HepG2 (cell line): ENCODE data around the gene SEC62. TPM values are rescaled to one million over a fixed set of nuclear protein-coding genes. Genes with fewer than 3 reads are reported as not detected.

ENCODE experiments used
- ARID3A ChIP-seq: IDR thresholded peaks from 2 replicates; pipeline ENCODE4 v1.6.1; 2012; ENCODE audit warnings: low read depth, low read length, improper control_type of control experiment
- CC2D1A ChIP-seq: sonication (generic); formaldehyde crosslinking; IDR thresholded peaks from 2 replicates; pipeline ENCODE4 v1.8.1; 2023; ENCODE audit warnings: mild to moderate bottlenecking, missing genetic modification reagents
- CEBPB ChIP-seq: IDR thresholded peaks from 2 replicates; pipeline ENCODE4 v1.6.1; 2011; ENCODE audit warnings: low read depth, low read length, improper control_type of control experiment, borderline replicate concordance
- ELF3 ChIP-seq: IDR thresholded peaks from 2 replicates; pipeline ENCODE4 v1.6.1; 2016; ENCODE audit warnings: missing genetic modification reagents, missing compliant biosample characterization
- ETV5 ChIP-seq: IDR thresholded peaks from 2 replicates; pipeline ENCODE4 v1.6.1; 2018; ENCODE audit warnings: missing biosample characterization, missing genetic modification reagents, inconsistent platforms, borderline replicate concordance
- GPN1 ChIP-seq: sonication (generic); formaldehyde crosslinking; IDR thresholded peaks from 2 replicates; pipeline ENCODE4 v1.5.1; 2020; ENCODE audit warnings: missing genetic modification reagents, borderline replicate concordance
- HOXA3 ChIP-seq: sonication (generic); formaldehyde crosslinking; IDR thresholded peaks from 2 replicates; pipeline ENCODE4 v1.5.0; 2020; ENCODE audit warnings: missing genetic modification reagents
- HOXA5 ChIP-seq: sonication (generic); formaldehyde crosslinking; IDR thresholded peaks from 2 replicates; pipeline ENCODE4 v1.4.0; 2020; ENCODE audit warnings: missing genetic modification reagents
- KLF16 ChIP-seq, 2 experiments: sonication (generic) in 1 of 2; formaldehyde crosslinking in 1 of 2; IDR thresholded peaks; 2 replicates each; pipeline versions ENCODE4 v1.6.1 to v1.8.0; 2016 to 2023; ENCODE audit warnings: missing genetic modification reagents in 2 of 2, missing compliant biosample characterization in 1 of 2
- MXD4 ChIP-seq: IDR thresholded peaks from 2 replicates; pipeline ENCODE4 v1.6.1; 2016; ENCODE audit warnings: mild to moderate bottlenecking, missing biosample characterization, missing genetic modification reagents
- NBN ChIP-seq: fragments of 450-650 bp; conservative IDR thresholded peaks from 2 replicates; pipeline ENCODE4 v1.6.1; 2017
- NR2F6 ChIP-seq, 2 experiments: IDR thresholded peaks; 2 replicates each; pipeline ENCODE4 v1.6.1; 2016; ENCODE audit warnings: antibody characterized with exemption in 1 of 2, mild to moderate bottlenecking in 1 of 2
- PBX2 ChIP-seq: IDR thresholded peaks from 2 replicates; pipeline ENCODE4 v1.6.1; 2016; ENCODE audit warnings: control low read depth
- RAD51 ChIP-seq: fragments of 450-650 bp; IDR thresholded peaks from 2 replicates; pipeline ENCODE4 v1.6.1; 2016; ENCODE audit warnings: borderline replicate concordance
- REPIN1 ChIP-seq: sonication (generic); formaldehyde crosslinking; IDR thresholded peaks from 2 replicates; pipeline ENCODE4 v1.8.0; 2022; ENCODE audit warnings: missing genetic modification reagents, low read depth, mild to moderate bottlenecking, borderline replicate concordance
- SNAPC2 ChIP-seq: sonication (generic); formaldehyde crosslinking; IDR thresholded peaks from 2 replicates; pipeline ENCODE4 v1.8.1; 2022; ENCODE audit warnings: mild to moderate bottlenecking, missing genetic modification reagents
- ZFAT ChIP-seq: sonication (generic); formaldehyde crosslinking; conservative IDR thresholded peaks from 2 replicates; pipeline ENCODE4 v1.8.1; 2023; ENCODE audit warnings: missing genetic modification reagents, inconsistent platforms
- ZFP37 ChIP-seq: sonication (generic); formaldehyde crosslinking; IDR thresholded peaks from 2 replicates; pipeline ENCODE4 v1.4.0; 2020; ENCODE audit warnings: missing genetic modification reagents, borderline replicate concordance
- ZFY ChIP-seq: sonication (generic); formaldehyde crosslinking; IDR thresholded peaks from 2 replicates; pipeline ENCODE4 v1.4.0; 2020; ENCODE audit warnings: missing genetic modification reagents
- ZMAT3 ChIP-seq: sonication (generic); formaldehyde crosslinking; conservative IDR thresholded peaks from 2 replicates; pipeline ENCODE4 v1.7.0; 2021; ENCODE audit warnings: missing genetic modification reagents
- ZNF225 ChIP-seq: sonication (generic); formaldehyde crosslinking; IDR thresholded peaks from 2 replicates; pipeline ENCODE4 v1.4.0; 2020; ENCODE audit warnings: mild to moderate bottlenecking, missing genetic modification reagents
- ZNF256 ChIP-seq: sonication (generic); formaldehyde crosslinking; conservative IDR thresholded peaks from 2 replicates; pipeline ENCODE4 v1.4.0; 2020; ENCODE audit warnings: missing genetic modification reagents
- ZNF549 ChIP-seq: sonication (generic); formaldehyde crosslinking; IDR thresholded peaks from 2 replicates; pipeline ENCODE4 v1.5.0; 2020; ENCODE audit warnings: missing genetic modification reagents
- ZNF839 ChIP-seq: sonication (generic); formaldehyde crosslinking; IDR thresholded peaks from 2 replicates; pipeline ENCODE4 v1.4.0; 2020; ENCODE audit warnings: missing genetic modification reagents, mild to moderate bottlenecking, borderline replicate concordance
- ZSCAN29 ChIP-seq: sonication (generic); formaldehyde crosslinking; conservative IDR thresholded peaks from 2 replicates; pipeline ENCODE4 v1.4.0; 2020; ENCODE audit warnings: mild to moderate bottlenecking, missing genetic modification reagents
- polyA plus RNA-seq, 8 experiments: library from polyadenylated mRNA; depleted of rRNA in 3 of 8; stranded (reverse) in 7 of 8; unstranded in 1 of 8; fragments of >200 nt; fragmentation: Illumina TruSeq in 4 of 8; extraction: Trizol in 4 of 8; gene quantifications; 2 replicates each; pipeline versions ENCODE4 v1.2.1 to v1.2.3, GENCODE V29; 2011 to 2016; ENCODE audit warnings: low read depth in 4 of 8, missing spikeins in 1 of 8, mixed read lengths in 1 of 8; ENCODE audit not compliant: insufficient read depth in 1 of 8
- total RNA-seq, 5 experiments: library from RNA; depleted of rRNA; stranded (reverse); fragments of >200 nt; fragmentation: Illumina TruSeq; extraction: Trizol; gene quantifications; 2 replicates each; pipeline ENCODE4 v1.2.3, GENCODE V29; 2016; ENCODE audit warnings: low read depth in 1 of 5
- TF ChIP-seq, protein P1 (sequence below): sonication (generic); formaldehyde crosslinking; IDR thresholded peaks from 2 replicates; pipeline ENCODE4 v1.9.0; 2021; ENCODE audit warnings: missing genetic modification reagents, borderline replicate concordance
- TF ChIP-seq, protein P2 (sequence below): sonication (generic); formaldehyde crosslinking; IDR thresholded peaks from 2 replicates; pipeline ENCODE4 v1.4.0; 2020; ENCODE audit warnings: mild to moderate bottlenecking, low read depth, missing genetic modification reagents

SEC62 gene
- total and polyA plus RNA-seq, 2 of the 13 experiments (the other 11 are each of a cell fraction or from before 2014, with no cell fraction given), result 54.0 to 68.7 TPM

- TF ChIP-seq ZFAT (CRISPR knock-in tag) (no peak), GPN1 (CRISPR knock-in tag) (no peak), KLF16 (CRISPR knock-in tag; IDR thresholded peaks at IDR 0.05) (peak in 1 of 2 experiments; percentile 90; a peak in 2 of 4 replicates), ETV5 (CRISPR knock-in tag) (peak; percentile 63; the same call in 1 of the 2 replicates), SNAPC2 (CRISPR knock-in tag) (peak; percentile 90; the same call in 1 of the 2 replicates), NR2F6 (IDR thresholded peaks at IDR 0.05) (peak; percentile 19; the same call in 1 of the 2 replicates), NR2F6 (CRISPR knock-in tag; IDR thresholded peaks at IDR 0.05) (peak; percentile 47), ZFY (CRISPR knock-in tag) (no peak; the same call in 1 of the 2 replicates), ZSCAN29 (CRISPR knock-in tag) (peak; percentile 28; the same call in 1 of the 2 replicates), ZMAT3 (CRISPR knock-in tag) (peak; percentile 88), ZNF549 (CRISPR knock-in tag) (no peak), CC2D1A (no peak), ZNF256 (CRISPR knock-in tag) (peak; percentile 7; the same call in 1 of the 2 replicates), NBN (no peak), ELF3 (peak; percentile 54), REPIN1 (CRISPR knock-in tag) (peak; percentile 90), ZNF225 (peak; percentile 76), RAD51 (no peak), CEBPB (peak; percentile 71; the same call in 1 of the 2 replicates), PBX2 (CRISPR knock-in tag) (no peak), MXD4 (CRISPR knock-in tag) (peak; percentile 74), HOXA5 (CRISPR knock-in tag) (peak; percentile 87), ARID3A (no peak), ZFP37 (CRISPR knock-in tag) (no peak), ZNF839 (CRISPR knock-in tag) (no peak; the same call in 1 of the 2 replicates), HOXA3 (CRISPR knock-in tag) (peak; percentile 94)
- TF ChIP-seq, protein P1, sequence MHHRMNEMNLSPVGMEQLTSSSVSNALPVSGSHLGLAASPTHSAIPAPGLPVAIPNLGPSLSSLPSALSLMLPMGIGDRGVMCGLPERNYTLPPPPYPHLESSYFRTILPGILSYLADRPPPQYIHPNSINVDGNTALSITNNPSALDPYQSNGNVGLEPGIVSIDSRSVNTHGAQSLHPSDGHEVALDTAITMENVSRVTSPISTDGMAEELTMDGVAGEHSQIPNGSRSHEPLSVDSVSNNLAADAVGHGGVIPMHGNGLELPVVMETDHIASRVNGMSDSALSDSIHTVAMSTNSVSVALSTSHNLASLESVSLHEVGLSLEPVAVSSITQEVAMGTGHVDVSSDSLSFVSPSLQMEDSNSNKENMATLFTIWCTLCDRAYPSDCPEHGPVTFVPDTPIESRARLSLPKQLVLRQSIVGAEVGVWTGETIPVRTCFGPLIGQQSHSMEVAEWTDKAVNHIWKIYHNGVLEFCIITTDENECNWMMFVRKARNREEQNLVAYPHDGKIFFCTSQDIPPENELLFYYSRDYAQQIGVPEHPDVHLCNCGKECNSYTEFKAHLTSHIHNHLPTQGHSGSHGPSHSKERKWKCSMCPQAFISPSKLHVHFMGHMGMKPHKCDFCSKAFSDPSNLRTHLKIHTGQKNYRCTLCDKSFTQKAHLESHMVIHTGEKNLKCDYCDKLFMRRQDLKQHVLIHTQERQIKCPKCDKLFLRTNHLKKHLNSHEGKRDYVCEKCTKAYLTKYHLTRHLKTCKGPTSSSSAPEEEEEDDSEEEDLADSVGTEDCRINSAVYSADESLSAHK (CRISPR knock-in tag), result no peak
- TF ChIP-seq, protein P2, sequence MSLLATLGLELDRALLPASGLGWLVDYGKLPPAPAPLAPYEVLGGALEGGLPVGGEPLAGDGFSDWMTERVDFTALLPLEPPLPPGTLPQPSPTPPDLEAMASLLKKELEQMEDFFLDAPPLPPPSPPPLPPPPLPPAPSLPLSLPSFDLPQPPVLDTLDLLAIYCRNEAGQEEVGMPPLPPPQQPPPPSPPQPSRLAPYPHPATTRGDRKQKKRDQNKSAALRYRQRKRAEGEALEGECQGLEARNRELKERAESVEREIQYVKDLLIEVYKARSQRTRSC (CRISPR knock-in tag), result no peak
Observed at GRCh38 chr3:169966428-169966950, at the start of gene SEC62 (continued).
